ENCODE measurements around the gene TRIM31.

DNA sequence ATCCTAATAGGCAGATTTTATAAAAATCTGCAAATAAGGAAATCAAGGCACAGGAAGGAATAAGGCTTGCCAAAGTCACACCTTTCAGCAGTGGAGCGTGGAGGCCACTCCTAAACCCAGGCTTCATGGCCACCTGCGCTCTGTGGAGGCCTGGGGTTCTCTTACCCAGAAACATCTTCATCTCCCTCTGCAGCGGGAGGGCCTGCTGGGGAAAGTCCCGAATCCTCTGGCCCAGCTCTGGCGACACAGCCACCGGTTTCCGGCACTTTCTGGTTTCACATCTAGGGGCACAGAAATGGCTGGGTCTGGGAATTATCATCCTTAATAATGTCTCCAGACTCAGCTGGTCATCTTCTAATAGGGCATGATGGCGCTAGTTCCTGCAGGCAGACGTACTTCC is 43.9 kb upstream of the TRIM31 start:
- TF ChIP-seq, protein P1, sequence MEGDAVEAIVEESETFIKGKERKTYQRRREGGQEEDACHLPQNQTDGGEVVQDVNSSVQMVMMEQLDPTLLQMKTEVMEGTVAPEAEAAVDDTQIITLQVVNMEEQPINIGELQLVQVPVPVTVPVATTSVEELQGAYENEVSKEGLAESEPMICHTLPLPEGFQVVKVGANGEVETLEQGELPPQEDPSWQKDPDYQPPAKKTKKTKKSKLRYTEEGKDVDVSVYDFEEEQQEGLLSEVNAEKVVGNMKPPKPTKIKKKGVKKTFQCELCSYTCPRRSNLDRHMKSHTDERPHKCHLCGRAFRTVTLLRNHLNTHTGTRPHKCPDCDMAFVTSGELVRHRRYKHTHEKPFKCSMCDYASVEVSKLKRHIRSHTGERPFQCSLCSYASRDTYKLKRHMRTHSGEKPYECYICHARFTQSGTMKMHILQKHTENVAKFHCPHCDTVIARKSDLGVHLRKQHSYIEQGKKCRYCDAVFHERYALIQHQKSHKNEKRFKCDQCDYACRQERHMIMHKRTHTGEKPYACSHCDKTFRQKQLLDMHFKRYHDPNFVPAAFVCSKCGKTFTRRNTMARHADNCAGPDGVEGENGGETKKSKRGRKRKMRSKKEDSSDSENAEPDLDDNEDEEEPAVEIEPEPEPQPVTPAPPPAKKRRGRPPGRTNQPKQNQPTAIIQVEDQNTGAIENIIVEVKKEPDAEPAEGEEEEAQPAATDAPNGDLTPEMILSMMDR (IDR thresholded peaks at IDR 0.05; ENCODE audit: insufficient read depth, low read depth, low read length): no peak
- TF ChIP-seq EZH2 (IDR thresholded peaks at IDR 0.05; ENCODE audit: insufficient read depth, low read length): no peak

All from astrocyte (in vitro differentiated cells and primary cell).